Measurements from ENCODE around the gene BCL2. TPM values are rescaled to one million over a fixed set of nuclear protein-coding genes. Genes with fewer than 3 reads are reported as not detected.

BCL2 gene
- total RNA-seq, 2 experiments from 2014 or later = 1.4 to 2.5 TPM

DNA sequence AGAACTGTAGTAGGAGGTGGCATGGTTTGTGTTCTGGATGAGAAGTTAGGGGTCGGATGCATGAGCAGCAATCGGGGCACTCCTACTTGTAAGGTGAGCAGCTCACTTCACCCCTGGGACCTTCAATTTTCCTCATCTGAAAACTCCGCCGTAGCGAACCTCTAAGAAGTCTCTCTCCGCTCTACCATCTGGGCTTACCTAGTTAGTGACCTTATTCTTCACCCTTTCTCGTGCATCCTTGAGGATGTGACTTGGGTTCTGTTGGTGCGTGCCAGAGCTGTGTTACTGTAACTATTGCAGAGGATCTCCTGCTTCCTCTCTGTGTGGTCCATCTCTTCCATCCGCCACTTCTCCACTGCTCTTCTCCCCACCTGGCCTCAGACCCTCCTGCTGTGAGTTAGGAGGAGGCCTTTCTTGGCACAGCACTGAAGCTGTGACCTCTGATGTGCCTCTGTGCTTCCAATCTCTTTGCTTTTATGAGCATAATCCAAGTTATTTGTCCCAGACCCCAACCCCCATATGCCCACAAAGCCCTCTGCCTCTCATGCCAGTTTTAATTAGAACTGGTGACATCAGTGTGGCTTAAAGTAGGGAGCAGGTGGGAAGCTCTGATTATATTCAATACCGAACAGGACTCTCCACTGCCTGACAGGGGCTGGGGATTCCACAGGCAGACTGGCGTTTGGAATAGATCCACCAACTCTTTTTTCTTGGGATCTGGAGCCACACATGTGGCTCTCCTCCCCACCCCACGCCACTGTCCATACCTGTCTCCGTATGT, 178.4 kb downstream of the BCL2 start:
- Histone ChIP-seq H3K4me2 (ENCODE audit: low read length) (peak overlapping the region; percentile 68), H3K36me3 (ENCODE audit: insufficient read depth, low read length) (no peaks in the 10 kb centered on the region), H3K9me2 (ENCODE audit: insufficient read depth, low read length) (no peaks in the 10 kb centered on the region), H3K4me3 (ENCODE audit: low read depth, low read length, poor library complexity, severe bottlenecking) (peak overlapping the region; percentile 45), H2AFZ (ENCODE audit: low read length) (peak overlapping the region; percentile 86; the same call in 1 of the 2 replicates), H4K20me1 (ENCODE audit: insufficient read depth, low read length) (no peaks in the 10 kb centered on the region), H3K27ac (ENCODE audit: low read depth, low read length, poor library complexity, severe bottlenecking) (peak overlapping the region; percentile 56), H3K79me2 (ENCODE audit: insufficient read depth, low read depth, low read length) (no peaks in the 10 kb centered on the region), H3K4me1 (ENCODE audit: insufficient read depth, low read length, poor library complexity, severe bottlenecking) (peaks cover 66% of the 10 kb centered on the region), H3K9me3 (ENCODE audit: low read length) (0 out of 2 replicates have a peak, but pooled peaks cover 4% of the 10 kb centered on the region)
- ChIA-PET CTCF (ENCODE audit: unreplicated experiment) (no interaction called here), POLR2A (interaction anchor here (0.6 to 1.9 kb wide), 2 partner anchors 13 to 134 kb away, joined by 4 to 8 read pairs; no protein-coding TSS in a partner anchor)
- TF ChIP-seq EZH2phosphoT487 (IDR thresholded peaks at IDR 0.05; ENCODE audit: borderline replicate concordance, low read depth, low read length) = no peak
- TF ChIP-seq, protein P1, sequence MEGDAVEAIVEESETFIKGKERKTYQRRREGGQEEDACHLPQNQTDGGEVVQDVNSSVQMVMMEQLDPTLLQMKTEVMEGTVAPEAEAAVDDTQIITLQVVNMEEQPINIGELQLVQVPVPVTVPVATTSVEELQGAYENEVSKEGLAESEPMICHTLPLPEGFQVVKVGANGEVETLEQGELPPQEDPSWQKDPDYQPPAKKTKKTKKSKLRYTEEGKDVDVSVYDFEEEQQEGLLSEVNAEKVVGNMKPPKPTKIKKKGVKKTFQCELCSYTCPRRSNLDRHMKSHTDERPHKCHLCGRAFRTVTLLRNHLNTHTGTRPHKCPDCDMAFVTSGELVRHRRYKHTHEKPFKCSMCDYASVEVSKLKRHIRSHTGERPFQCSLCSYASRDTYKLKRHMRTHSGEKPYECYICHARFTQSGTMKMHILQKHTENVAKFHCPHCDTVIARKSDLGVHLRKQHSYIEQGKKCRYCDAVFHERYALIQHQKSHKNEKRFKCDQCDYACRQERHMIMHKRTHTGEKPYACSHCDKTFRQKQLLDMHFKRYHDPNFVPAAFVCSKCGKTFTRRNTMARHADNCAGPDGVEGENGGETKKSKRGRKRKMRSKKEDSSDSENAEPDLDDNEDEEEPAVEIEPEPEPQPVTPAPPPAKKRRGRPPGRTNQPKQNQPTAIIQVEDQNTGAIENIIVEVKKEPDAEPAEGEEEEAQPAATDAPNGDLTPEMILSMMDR (conservative IDR thresholded peaks at IDR 0.05; ENCODE audit: low read length) = no peak
- DNase-seq (ENCODE audit: low spot score) = no peak
- intact Hi-C loops (cut with micrococcal nuclease; ENCODE audit: unreplicated experiment) = loop anchor here (2.0 kb wide), 1 partner anchor 14 kb away; no protein-coding TSS in a partner anchor
- BruUV-seq (replicated peaks) = no TSS peak

DNA sequence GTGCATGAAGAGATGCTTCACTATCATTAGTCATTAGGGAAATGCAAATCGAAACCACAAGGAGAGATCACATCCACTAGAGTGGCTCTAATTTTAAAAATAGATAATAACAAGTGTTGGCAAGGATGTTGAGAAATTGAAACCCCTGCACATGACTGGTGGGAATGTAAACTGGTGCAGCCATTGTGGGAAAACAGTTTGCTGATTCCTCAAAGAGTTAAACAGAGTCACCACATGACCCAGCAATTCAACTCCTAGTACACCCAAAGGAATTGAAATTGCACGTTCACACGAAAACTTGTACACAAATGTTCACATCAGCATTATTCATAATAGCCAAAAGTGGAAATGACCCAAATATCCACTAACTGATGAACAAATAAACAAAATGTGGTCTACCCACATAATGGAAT, 179.5 kb downstream of the BCL2 start:
- Histone ChIP-seq H4K20me1 (ENCODE audit: insufficient read depth, low read length) (no peaks in the 10 kb centered on the region), H3K9me3 (ENCODE audit: low read length) (0 out of 2 replicates have a peak, but pooled peaks cover 4% of the 10 kb centered on the region), H3K27ac (ENCODE audit: low read depth, low read length, poor library complexity, severe bottlenecking) (peak overlapping the region; percentile 88), H2AFZ (ENCODE audit: low read length) (no peak overlapping the region; the same call in 1 of the 2 replicates), H3K4me3 (ENCODE audit: low read depth, low read length, poor library complexity, severe bottlenecking) (no peak overlapping the region), H3K36me3 (ENCODE audit: insufficient read depth, low read length) (no peaks in the 10 kb centered on the region), H3K4me2 (ENCODE audit: low read length) (peak overlapping the region; percentile 79; the same call in 1 of the 2 replicates), H3K79me2 (ENCODE audit: insufficient read depth, low read depth, low read length) (no peaks in the 10 kb centered on the region), H3K4me1 (ENCODE audit: insufficient read depth, low read length, poor library complexity, severe bottlenecking) (peaks cover 66% of the 10 kb centered on the region), H3K9me2 (ENCODE audit: insufficient read depth, low read length) (no peaks in the 10 kb centered on the region)
- no peak for DNase-seq (ENCODE audit: low spot score)
- intact Hi-C loops (cut with micrococcal nuclease; ENCODE audit: unreplicated experiment) = loop anchor here (2.0 kb wide), 1 partner anchor 15 kb away; no protein-coding TSS in a partner anchor
- TF ChIP-seq EZH2phosphoT487 (IDR thresholded peaks at IDR 0.05; ENCODE audit: borderline replicate concordance, low read depth, low read length) = no peak
- TF ChIP-seq, protein P1 (conservative IDR thresholded peaks at IDR 0.05; ENCODE audit: low read length) = no peak
- ChIA-PET POLR2A (interaction anchor here (2.8 kb wide), 1 partner anchor 13 kb away, joined by 13 read pairs; no protein-coding TSS in a partner anchor), CTCF (ENCODE audit: unreplicated experiment) (no interaction called here)
- BruUV-seq (replicated peaks) = no TSS peak
